GM12878 (cell line): ENCODE results near the gene DMD. TPM values are rescaled to one million over a fixed set of nuclear protein-coding genes. Genes with fewer than 3 reads are reported as not detected.

Experiments used
- ATAC-seq: fragments of 200-7000 bp; cut with Tn5 transposase; 3 replicates; pipeline ENCODE4 v1.9.1; 2020; ENCODE audit warnings: mild to moderate bottlenecking, moderate library complexity
- BruUV-seq: library from RNA; stranded (reverse); fragments of 400-500 nt; replicated peaks from 2 replicates; lab custom pipeline; 2021; lab: Mats Ljungman, UMichigan
- CTCF ChIA-PET: fragments of 300-600 bp; sonication (Branson Sonifier 250); formaldehyde crosslinking; extraction: SDS; loops from one replicate; lab custom pipeline; 2021; ENCODE audit warnings: inconsistent platforms; lab: Yijun Ruan, JAX
- POLR2A ChIA-PET: fragments of 350-600 bp; formaldehyde crosslinking; extraction: SDS; loops from one replicate; lab custom pipeline; 2021; ENCODE audit warnings: inconsistent platforms; lab: Charles Lee
- RAD21 ChIA-PET: fragments of 300-600 bp; sonication (Branson Sonifier 250); formaldehyde crosslinking; loops from one replicate; lab custom pipeline; 2023; ENCODE audit warnings: antibody characterized with exemption; ENCODE audit not compliant: unreplicated experiment; lab: Charles Lee
- SMC1A ChIA-PET: fragments of 300-600 bp; sonication (Branson Sonifier 250); formaldehyde crosslinking; loops from one replicate; lab custom pipeline; 2023; ENCODE audit not compliant: unreplicated experiment, uncharacterized antibody; lab: Charles Lee
- DNase-seq: peaks from one replicate; pipeline ENCODE4 v3.0.0-alpha.2; 2011; ENCODE audit warnings: low read depth, low spot score
- FAIRE-seq: peaks from 3 replicates; lab custom pipeline; 2011; peaks lifted over from hg19 to GRCh38; lab: Jason Lieb, UNC
- H2AFZ ChIP-seq: 2 replicates; pipeline ENCODE4 v1.6.0; 2011; ENCODE audit warnings: low read depth, low read length, control low read depth; ENCODE audit not compliant: control insufficient read depth
- H3K27ac ChIP-seq: 2 replicates; pipeline ENCODE4 v1.5.1; 2011; ENCODE audit warnings: control low read depth; ENCODE audit not compliant: control insufficient read depth, insufficient read depth
- H3K27me3 ChIP-seq, 2 experiments: replicated peaks in 1 of 2; 2 replicates each; pipeline versions ENCODE4 v1.6.0 to v1.6.1; 2011; ENCODE audit warnings: low read length in 1 of 2; ENCODE audit not compliant: control insufficient read depth in 2 of 2, insufficient read depth in 2 of 2
- H3K36me3 ChIP-seq, 2 experiments: 2 replicates each; pipeline ENCODE4 v1.5.1; 2011; ENCODE audit warnings: low read length in 1 of 2; ENCODE audit not compliant: control insufficient read depth in 2 of 2, insufficient read depth in 2 of 2
- H3K4me1 ChIP-seq: 2 replicates; pipeline ENCODE4 v1.6.1; 2011; ENCODE audit warnings: mild to moderate bottlenecking, low read length, moderate library complexity, mixed read lengths; ENCODE audit not compliant: control insufficient read depth, insufficient read depth
- H3K4me2 ChIP-seq: 2 replicates; pipeline ENCODE4 v1.6.0; 2011; ENCODE audit warnings: control low read depth; ENCODE audit not compliant: control insufficient read depth, insufficient read depth
- H3K4me3 ChIP-seq: fragments of 200-600 bp; sonication (generic); 2 replicates; pipeline ENCODE4 v1.5.1; 2016
- H3K79me2 ChIP-seq: 2 replicates; pipeline ENCODE4 v1.6.0; 2011; ENCODE audit warnings: low read length; ENCODE audit not compliant: control insufficient read depth, insufficient read depth
- H3K9ac ChIP-seq: 2 replicates; pipeline ENCODE4 v1.8.0; 2011; ENCODE audit warnings: low read length, control low read depth, mixed read lengths; ENCODE audit not compliant: control insufficient read depth, insufficient read depth
- H3K9me3 ChIP-seq: replicated peaks from 3 replicates; pipeline ENCODE4 v1.5.1; 2011; ENCODE audit warnings: mild to moderate bottlenecking, low read length; ENCODE audit not compliant: control insufficient read depth, insufficient read depth
- H4K20me1 ChIP-seq: 2 replicates; pipeline ENCODE4 v1.6.0; 2011; ENCODE audit not compliant: control insufficient read depth, insufficient read depth
- BACH1 ChIP-seq: fragments of 450-650 bp; IDR thresholded peaks from 2 replicates; pipeline ENCODE4 v1.6.1; 2017; ENCODE audit warnings: mild to moderate bottlenecking, borderline replicate concordance
- CREB1 ChIP-seq: IDR thresholded peaks from 2 replicates; pipeline ENCODE4 v1.6.1; 2012; ENCODE audit warnings: low read depth, mild to moderate bottlenecking, inconsistent platforms
- IKZF2 ChIP-seq, 2 experiments: fragments of 450-650 bp; IDR thresholded peaks; 2 replicates each; pipeline ENCODE4 v1.6.1; 2017; ENCODE audit warnings: mild to moderate bottlenecking in 2 of 2, moderate library complexity in 2 of 2
- MEF2B ChIP-seq: fragments of 450-650 bp; IDR thresholded peaks from 2 replicates; pipeline ENCODE4 v1.6.1; 2018; ENCODE audit warnings: mild to moderate bottlenecking, moderate library complexity; ENCODE audit not compliant: partially characterized antibody, poor library complexity, severe bottlenecking
- MXI1 ChIP-seq: fragments of 150-350 bp; IDR thresholded peaks from 2 replicates; pipeline ENCODE4 v1.6.1; 2011; ENCODE audit warnings: low read depth, mild to moderate bottlenecking, inconsistent platforms, low read length, improper control_type of control experiment
- POLR2AphosphoS5 ChIP-seq: IDR thresholded peaks from 2 replicates; pipeline ENCODE4 v1.6.1; 2011; ENCODE audit warnings: mild to moderate bottlenecking, low read length, inconsistent platforms
- YY1 ChIP-seq: IDR thresholded peaks from 2 replicates; pipeline ENCODE4 v1.6.1; 2011; ENCODE audit warnings: low read depth, mild to moderate bottlenecking, low read length
- ZBED1 ChIP-seq: IDR thresholded peaks from 2 replicates; pipeline ENCODE4 v1.6.1; 2016; ENCODE audit warnings: borderline replicate concordance
- ZNF217 ChIP-seq: fragments of 450-650 bp; IDR thresholded peaks from 2 replicates; pipeline ENCODE4 v1.6.1; 2017; ENCODE audit warnings: antibody characterized with exemption, mild to moderate bottlenecking
- ZNF384 ChIP-seq: IDR thresholded peaks from 2 replicates; pipeline ENCODE4 v1.6.1; 2012; ENCODE audit warnings: low read depth, mild to moderate bottlenecking, low read length, improper control_type of control experiment, borderline replicate concordance
- in situ Hi-C: fragments of 300-500 bp; cut with MboI; formaldehyde crosslinking; loops from 9 replicates; pipeline ENCODE4 v1.14.3; 2018; ENCODE audit warnings: mixed read lengths
- intact Hi-C: fragments of 100-400 bp; cut with micrococcal nuclease; formaldehyde crosslinking; loops from one replicate; pipeline ENCODE4 v1.14.2; 2022; ENCODE audit not compliant: unreplicated experiment
- polyA plus RNA-seq, 11 experiments: library from polyadenylated mRNA; depleted of rRNA in 4 of 11; unstranded in 6 of 11; stranded (reverse) in 5 of 11; fragments of >200 nt; fragmentation: Nextera tagmentation in 4 of 11; fragmentation: Illumina TruSeq in 1 of 11; extraction: Ambion mirVana in 4 of 11; extraction: Trizol in 1 of 11; gene quantifications; 1 replicate in 1 of 11; 2 replicates in 10 of 11; pipeline versions ENCODE4 v1.2.1 to v1.2.3, GENCODE V29; 2011 to 2016; ENCODE audit warnings: inconsistent platforms in 2 of 11, missing spikeins in 2 of 11, low read depth in 1 of 11
- total RNA-seq, 4 experiments: library from RNA; depleted of rRNA in 3 of 4; stranded (reverse); fragments of >200 nt in 3 of 4; fragmentation: Illumina TruSeq in 1 of 4; extraction: Trizol in 1 of 4; gene quantifications; 2 replicates each; pipeline versions ENCODE4 v1.2.1 to v1.2.3, GENCODE V29; 2013 to 2021
- TF ChIP-seq, protein P1 (sequence below): IDR thresholded peaks from 2 replicates; pipeline ENCODE4 v1.6.1; 2012; ENCODE audit warnings: mild to moderate bottlenecking, low read depth, low read length
- TF ChIP-seq, protein P2 (sequence below): fragments of 150-350 bp; IDR thresholded peaks from 2 replicates; pipeline ENCODE4 v1.6.1; 2014; ENCODE audit warnings: mild to moderate bottlenecking, low read depth, low read length
- TF ChIP-seq, protein P3 (sequence below): fragments of 450-650 bp; formaldehyde crosslinking; IDR thresholded peaks from 2 replicates; pipeline ENCODE4 v1.4.0; 2020; ENCODE audit warnings: mild to moderate bottlenecking, moderate library complexity
- TF ChIP-seq, protein P4 (sequence below): fragments of 450-650 bp; IDR thresholded peaks from 2 replicates; pipeline ENCODE4 v1.6.1; 2018; ENCODE audit warnings: mild to moderate bottlenecking, low read depth, moderate library complexity; ENCODE audit not compliant: partially characterized antibody

The DMD gene
- total and polyA plus RNA-seq, 10 of the 15 experiments (the other 5 are each of a cell fraction or from before 2014, with no cell fraction given), result 1.4 to 24.3 (median 4.3) TPM

DNA sequence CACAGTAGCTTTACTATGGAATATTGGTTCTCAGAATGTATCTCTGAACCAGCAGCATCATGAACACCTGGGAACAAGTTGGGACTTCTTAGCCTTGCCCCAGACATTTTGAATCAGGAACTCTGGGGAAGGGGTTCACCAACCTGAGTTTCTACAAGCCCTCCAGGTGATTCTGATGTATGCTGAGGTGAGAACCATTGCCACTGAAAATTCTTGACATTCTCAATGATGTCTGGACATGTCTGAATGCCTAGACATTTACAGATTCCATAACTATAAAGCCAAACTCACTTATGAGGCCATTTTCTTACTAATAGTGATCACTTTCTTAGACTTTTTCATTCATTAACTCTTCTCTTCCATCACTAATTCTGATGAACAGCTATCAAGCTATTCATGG is 1750.1 kb downstream of the DMD start:
- H4K20me1 ChIP-seq, result no peaks in the 10 kb centered on the region
- POLR2A ChIA-PET, result no interaction called here
- FAIRE-seq (no peak), DNase-seq (no peak), ATAC-seq (no peak)
- TF ChIP-seq ZBED1 (no peak), ZNF217 (no peak), MXI1 (no peak), IKZF2 (IDR thresholded peaks at IDR 0.05) (no peak), MEF2B (no peak), BACH1 (no peak), YY1 (no peak), POLR2AphosphoS5 (no peak), ZNF384 (no peak), CREB1 (no peak)
- TF ChIP-seq, protein P1, sequence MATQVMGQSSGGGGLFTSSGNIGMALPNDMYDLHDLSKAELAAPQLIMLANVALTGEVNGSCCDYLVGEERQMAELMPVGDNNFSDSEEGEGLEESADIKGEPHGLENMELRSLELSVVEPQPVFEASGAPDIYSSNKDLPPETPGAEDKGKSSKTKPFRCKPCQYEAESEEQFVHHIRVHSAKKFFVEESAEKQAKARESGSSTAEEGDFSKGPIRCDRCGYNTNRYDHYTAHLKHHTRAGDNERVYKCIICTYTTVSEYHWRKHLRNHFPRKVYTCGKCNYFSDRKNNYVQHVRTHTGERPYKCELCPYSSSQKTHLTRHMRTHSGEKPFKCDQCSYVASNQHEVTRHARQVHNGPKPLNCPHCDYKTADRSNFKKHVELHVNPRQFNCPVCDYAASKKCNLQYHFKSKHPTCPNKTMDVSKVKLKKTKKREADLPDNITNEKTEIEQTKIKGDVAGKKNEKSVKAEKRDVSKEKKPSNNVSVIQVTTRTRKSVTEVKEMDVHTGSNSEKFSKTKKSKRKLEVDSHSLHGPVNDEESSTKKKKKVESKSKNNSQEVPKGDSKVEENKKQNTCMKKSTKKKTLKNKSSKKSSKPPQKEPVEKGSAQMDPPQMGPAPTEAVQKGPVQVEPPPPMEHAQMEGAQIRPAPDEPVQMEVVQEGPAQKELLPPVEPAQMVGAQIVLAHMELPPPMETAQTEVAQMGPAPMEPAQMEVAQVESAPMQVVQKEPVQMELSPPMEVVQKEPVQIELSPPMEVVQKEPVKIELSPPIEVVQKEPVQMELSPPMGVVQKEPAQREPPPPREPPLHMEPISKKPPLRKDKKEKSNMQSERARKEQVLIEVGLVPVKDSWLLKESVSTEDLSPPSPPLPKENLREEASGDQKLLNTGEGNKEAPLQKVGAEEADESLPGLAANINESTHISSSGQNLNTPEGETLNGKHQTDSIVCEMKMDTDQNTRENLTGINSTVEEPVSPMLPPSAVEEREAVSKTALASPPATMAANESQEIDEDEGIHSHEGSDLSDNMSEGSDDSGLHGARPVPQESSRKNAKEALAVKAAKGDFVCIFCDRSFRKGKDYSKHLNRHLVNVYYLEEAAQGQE, result no peak
- TF ChIP-seq, protein P2, sequence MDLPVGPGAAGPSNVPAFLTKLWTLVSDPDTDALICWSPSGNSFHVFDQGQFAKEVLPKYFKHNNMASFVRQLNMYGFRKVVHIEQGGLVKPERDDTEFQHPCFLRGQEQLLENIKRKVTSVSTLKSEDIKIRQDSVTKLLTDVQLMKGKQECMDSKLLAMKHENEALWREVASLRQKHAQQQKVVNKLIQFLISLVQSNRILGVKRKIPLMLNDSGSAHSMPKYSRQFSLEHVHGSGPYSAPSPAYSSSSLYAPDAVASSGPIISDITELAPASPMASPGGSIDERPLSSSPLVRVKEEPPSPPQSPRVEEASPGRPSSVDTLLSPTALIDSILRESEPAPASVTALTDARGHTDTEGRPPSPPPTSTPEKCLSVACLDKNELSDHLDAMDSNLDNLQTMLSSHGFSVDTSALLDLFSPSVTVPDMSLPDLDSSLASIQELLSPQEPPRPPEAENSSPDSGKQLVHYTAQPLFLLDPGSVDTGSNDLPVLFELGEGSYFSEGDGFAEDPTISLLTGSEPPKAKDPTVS, result no peak
- TF ChIP-seq, protein P3, sequence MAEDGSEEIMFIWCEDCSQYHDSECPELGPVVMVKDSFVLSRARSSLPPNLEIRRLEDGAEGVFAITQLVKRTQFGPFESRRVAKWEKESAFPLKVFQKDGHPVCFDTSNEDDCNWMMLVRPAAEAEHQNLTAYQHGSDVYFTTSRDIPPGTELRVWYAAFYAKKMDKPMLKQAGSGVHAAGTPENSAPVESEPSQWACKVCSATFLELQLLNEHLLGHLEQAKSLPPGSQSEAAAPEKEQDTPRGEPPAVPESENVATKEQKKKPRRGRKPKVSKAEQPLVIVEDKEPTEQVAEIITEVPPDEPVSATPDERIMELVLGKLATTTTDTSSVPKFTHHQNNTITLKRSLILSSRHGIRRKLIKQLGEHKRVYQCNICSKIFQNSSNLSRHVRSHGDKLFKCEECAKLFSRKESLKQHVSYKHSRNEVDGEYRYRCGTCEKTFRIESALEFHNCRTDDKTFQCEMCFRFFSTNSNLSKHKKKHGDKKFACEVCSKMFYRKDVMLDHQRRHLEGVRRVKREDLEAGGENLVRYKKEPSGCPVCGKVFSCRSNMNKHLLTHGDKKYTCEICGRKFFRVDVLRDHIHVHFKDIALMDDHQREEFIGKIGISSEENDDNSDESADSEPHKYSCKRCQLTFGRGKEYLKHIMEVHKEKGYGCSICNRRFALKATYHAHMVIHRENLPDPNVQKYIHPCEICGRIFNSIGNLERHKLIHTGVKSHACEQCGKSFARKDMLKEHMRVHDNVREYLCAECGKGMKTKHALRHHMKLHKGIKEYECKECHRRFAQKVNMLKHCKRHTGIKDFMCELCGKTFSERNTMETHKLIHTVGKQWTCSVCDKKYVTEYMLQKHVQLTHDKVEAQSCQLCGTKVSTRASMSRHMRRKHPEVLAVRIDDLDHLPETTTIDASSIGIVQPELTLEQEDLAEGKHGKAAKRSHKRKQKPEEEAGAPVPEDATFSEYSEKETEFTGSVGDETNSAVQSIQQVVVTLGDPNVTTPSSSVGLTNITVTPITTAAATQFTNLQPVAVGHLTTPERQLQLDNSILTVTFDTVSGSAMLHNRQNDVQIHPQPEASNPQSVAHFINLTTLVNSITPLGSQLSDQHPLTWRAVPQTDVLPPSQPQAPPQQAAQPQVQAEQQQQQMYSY, result no peak
- TF ChIP-seq, protein P4, sequence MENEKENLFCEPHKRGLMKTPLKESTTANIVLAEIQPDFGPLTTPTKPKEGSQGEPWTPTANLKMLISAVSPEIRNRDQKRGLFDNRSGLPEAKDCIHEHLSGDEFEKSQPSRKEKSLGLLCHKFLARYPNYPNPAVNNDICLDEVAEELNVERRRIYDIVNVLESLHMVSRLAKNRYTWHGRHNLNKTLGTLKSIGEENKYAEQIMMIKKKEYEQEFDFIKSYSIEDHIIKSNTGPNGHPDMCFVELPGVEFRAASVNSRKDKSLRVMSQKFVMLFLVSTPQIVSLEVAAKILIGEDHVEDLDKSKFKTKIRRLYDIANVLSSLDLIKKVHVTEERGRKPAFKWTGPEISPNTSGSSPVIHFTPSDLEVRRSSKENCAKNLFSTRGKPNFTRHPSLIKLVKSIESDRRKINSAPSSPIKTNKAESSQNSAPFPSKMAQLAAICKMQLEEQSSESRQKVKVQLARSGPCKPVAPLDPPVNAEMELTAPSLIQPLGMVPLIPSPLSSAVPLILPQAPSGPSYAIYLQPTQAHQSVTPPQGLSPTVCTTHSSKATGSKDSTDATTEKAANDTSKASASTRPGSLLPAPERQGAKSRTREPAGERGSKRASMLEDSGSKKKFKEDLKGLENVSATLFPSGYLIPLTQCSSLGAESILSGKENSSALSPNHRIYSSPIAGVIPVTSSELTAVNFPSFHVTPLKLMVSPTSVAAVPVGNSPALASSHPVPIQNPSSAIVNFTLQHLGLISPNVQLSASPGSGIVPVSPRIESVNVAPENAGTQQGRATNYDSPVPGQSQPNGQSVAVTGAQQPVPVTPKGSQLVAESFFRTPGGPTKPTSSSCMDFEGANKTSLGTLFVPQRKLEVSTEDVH, result no peak
- no peaks in the 10 kb centered on the region for H3K9me3 ChIP-seq
- intact Hi-C loops, result no loop called here
- no TSS peak for BruUV-seq
- in situ Hi-C loops, result no loop called here
- no peaks in the 10 kb centered on the region for H3K27me3 ChIP-seq
- H3K9ac ChIP-seq, result no peak overlapping the region
- H3K27ac ChIP-seq, result no peak overlapping the region
- SMC1A ChIA-PET, result interaction anchor here (0.6 kb wide), 1 partner anchor 691 kb away, joined by 3 read pairs; no protein-coding TSS in a partner anchor
- H3K4me3 ChIP-seq, result no peak overlapping the region
- no peaks in the 10 kb centered on the region for H3K4me1 ChIP-seq
- no peak overlapping the region for H2AFZ ChIP-seq
- CTCF ChIA-PET, result no interaction called here
- no peaks in the 10 kb centered on the region for H3K36me3 ChIP-seq
- RAD21 ChIA-PET, result no interaction called here
- no peak overlapping the region for H3K4me2 ChIP-seq
- no peaks in the 10 kb centered on the region for H3K79me2 ChIP-seq
